Right ventricle myocardium superior (tissue), 1 donor: ENCODE data around the gene BCO2. TPM values are rescaled to one million over a fixed set of nuclear protein-coding genes. Genes with fewer than 3 reads are reported as not detected.

Source experiments
- ATAC-seq: fragments of 200-7000 bp; cut with Tn5 transposase; one replicate; pipeline ENCODE4 v1.9.1; 2020; ENCODE audit warnings: mild to moderate bottlenecking; ENCODE audit not compliant: poor library complexity
- DNase-seq: peaks from one replicate; pipeline ENCODE4 v3.0.0-alpha.2; 2020
- intact Hi-C: fragments of 100-400 bp; cut with DNase I; formaldehyde crosslinking; loops from one replicate; pipeline ENCODE4 v1.11.2; 2022
- total RNA-seq: library from RNA; stranded (reverse); fragmentation: NEBNext Ultra II Directional; extraction: Animal tissue kit (Norgen Biotek cat#: 25700); gene quantifications from one replicate; pipeline ENCODE4 v1.2.1, GENCODE V29; 2021
- donor health status: DM: no; HTN: yes; CAD: no; lungs with severe emphysema.

Gene BCO2
- total RNA-seq, 1 donor from 2014 or later: 151 TPM

DNA sequence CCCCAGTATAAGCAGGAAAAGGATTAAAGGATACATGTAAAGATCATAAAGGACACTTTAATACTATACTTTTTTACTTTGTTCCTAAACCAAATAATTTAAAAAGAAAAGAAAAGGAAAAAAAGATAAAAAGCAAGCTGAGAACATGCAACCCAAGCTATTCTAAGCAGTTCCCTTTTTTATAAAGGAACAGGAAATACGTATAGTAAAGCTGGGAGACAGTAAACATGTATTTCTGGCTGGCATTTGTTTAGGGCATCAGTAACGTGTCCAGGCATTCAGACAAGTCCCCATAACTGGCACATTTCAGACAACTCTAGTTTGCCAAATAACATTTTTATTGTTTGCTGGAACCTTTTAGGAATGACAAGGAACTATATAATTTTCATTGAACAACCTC lies 24.9 kb downstream of the BCO2 start:
- DNase-seq (no peak), ATAC-seq (no peak)
- intact Hi-C loops: no loop called here

DNA sequence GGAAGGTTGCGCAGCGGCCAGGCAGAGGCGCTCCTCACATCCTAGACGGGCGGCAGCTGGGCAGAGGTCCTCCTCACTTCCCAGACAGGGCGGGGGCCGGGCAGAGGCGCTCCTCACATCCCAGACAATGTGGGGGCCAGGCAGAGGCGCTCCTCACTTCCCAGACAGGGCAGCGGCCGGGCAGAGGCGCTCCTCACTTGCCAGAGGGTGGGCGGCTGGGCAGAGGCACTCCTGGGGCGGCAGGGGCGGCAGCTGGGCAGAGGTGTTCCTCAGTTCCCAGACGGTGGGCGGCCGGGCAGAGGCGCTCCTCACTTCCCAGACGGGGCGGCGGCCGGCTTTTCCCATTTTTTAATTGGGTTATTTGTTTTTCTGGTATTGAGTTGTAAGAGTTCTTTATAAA lies 30.8 kb downstream of the BCO2 start:
- intact Hi-C loops: no loop called here
- no peak for ATAC-seq
- no peak for DNase-seq

DNA sequence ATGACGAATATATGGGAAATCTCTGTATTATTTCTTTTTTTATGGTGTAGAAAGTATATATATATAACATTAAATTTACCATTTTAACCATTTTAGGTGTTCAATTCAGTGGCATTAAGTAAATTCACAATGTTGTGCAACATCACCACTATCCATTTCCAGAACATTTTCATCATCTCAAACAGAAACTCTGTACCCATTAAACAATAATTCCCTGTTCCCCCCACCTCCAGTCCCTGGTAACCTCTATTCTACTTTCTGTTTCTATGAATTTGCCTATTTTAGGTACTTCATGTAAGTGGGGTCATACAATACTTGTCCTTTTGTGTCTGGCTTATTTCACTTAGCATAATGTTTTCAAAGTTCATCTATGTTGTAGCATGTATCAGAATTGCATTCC lies 35.6 kb downstream of the BCO2 start:
- no peak for ATAC-seq
- intact Hi-C loops: no loop called here
- no peak for DNase-seq

DNA sequence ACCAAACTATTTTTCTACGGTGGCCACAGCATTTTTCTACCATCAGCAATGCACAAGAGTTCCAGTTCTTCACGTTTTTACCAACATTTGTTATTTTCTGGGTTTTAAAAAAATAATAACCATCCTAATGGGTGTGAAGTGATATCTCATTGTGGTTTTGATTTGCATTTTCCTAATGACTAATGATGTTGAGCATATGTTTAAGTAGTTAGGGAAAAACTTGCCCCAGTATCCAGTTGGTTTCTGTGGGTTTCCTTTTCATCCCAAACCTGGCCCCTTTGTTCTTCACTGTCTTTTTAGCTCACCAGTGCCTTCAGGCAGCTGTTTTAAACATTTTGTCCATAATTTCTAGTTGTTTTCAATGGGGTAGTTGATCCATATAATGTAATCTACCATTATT lies 36.2 kb downstream of the BCO2 start:
- intact Hi-C loops: no loop called here
- ATAC-seq (no peak), DNase-seq (no peak)

DNA sequence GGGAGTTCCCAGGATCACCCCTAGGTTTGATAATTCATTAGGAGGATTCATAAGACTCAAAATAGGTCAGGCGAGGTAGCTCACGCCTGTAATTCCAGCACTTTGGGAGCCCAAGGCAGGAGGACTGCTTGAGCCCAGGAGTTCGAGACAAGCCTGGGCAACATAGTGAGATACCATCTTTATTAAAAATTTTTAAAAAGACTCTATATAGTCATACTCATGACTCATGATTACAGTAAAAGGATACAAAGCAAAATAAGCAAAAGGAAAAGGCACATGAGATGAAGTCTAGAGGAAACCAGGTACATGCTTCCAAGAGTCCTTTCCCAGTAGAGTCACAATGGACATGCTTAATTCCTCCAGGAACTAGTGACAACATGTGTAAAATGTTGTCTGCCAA lies 37.0 kb downstream of the BCO2 start:
- DNase-seq (no peak), ATAC-seq (no peak)
- intact Hi-C loops: no loop called here

DNA sequence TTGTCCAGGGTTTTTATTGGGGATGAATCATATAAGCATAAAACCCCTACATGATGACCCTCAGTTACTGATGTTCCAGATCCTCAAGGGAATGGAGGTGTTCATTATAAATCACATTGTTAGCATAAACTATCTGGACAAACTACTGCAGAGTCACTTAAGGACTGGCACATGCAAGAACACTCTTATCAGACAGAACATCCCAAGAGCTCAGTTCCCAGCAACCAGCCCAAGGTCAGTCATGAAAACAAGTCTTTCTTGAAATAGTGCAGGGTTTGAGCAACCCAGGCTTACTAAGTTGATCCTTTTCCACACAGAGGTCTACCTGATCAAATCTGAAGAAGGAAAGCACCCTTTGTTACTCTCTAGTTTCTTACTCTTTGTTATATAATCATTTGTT lies 37.4 kb downstream of the BCO2 start:
- DNase-seq (no peak), ATAC-seq (peak; percentile 58)
- intact Hi-C loops: no loop called here

DNA sequence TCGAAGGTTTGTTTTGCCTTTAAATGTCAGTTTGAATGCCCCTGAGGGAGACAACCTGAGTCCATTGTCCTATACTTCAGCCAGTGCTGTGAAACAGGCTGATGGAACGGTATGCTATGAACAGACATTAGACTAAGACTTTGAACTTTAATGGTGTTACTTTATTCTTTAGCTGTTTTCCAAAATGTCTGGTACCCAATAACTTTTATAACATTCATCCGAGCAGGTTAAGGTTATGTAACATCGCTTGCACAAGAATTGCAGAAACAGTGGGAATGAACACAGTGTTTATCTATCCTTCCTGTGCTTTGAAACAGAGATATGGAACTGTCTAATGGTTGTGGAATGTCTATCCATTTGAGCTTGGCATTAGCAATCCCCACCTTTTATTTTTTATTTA lies 38.4 kb downstream of the BCO2 start:
- ATAC-seq: peak; percentile 33
- intact Hi-C loops: no loop called here
- no peak for DNase-seq

DNA sequence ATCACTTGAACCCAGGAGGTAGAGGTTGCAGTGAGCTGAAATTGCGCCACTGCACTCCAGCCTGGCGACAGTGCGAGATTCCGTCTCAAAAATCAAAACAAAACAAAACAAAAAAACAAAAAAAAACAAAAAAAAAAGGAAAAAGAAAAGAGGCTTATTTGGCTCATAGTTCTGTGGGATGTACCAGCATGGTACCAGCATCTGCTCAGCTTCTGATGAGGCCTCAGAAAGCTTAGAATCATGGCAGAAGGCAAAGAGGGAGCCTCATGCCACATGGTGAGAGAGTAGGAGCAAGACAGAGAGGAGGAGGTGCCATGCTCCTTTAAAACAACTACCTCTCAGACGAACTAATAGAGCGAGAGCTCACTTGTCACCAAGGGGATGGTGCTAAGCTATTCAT lies 40.3 kb downstream of the BCO2 start:
- DNase-seq (no peak), ATAC-seq (no peak)
- intact Hi-C loops: no loop called here

DNA sequence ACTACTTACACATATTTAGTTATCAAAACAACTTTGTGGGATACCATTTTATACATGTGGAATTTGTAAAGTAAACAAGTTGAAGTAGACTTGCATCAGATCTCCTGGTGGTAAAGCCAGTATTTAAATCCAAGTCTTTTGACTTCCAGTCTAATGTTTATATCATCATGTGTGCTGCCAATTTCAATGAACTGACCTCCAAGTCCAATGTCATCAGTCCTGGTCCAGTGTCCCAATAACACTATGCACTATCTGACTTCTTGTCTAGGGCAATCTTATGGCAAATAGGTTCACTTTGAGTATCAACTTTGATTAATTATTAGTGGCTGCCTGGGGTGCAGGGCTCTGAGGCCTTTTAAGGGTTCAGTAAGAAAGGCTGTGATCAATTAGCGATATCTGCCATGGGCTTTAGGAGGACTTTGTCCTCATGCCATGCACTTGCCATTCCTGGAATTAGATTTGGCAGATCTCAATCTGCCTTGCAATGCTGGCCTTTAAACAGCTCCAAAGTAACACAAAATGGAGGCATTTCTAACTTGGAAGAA lies 41.3 kb downstream of the BCO2 start:
- DNase-seq: no peak
- ATAC-seq: no peak
- intact Hi-C loops: no loop called here

DNA sequence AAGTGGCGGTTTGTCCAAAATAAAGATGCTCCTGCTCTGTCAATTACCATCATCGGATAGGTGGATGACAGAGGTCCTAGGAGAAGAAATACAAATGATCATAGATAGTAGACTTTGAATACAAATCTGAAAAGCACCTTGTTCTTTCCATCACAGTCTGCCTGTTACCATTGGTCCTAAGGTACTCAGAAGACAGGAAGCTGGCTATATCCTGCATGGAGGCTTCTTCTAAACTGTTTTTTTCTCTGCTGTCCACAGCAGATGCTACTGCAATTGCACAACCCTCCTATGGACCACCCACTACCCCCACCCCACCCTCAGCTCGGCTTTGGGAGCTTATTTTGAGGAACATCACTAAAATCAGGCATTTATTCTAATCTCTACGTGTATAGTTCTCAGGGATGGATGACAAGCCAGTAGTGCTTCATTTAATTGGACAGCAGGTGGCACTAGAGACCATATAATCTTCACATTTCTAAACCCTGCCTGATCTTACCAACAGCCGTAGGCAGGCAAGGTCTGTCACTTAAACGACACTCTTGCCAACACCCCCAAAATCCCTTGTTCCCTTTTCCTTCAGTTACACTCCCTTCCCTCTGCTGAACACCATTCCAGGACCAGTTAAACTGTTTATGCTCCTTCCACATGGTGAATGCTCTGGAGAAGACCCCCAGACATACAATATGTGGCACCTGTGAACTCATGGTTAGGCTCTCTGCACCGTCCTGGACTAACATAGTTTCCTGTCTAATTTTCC lies 44.3 kb downstream of the BCO2 start:
- peak; percentile 95 for ATAC-seq
- intact Hi-C loops: loop anchor here (2.0 to 10.0 kb wide), 2 partner anchors 61 to 1065 kb away; no protein-coding TSS in a partner anchor
- no peak for DNase-seq

DNA sequence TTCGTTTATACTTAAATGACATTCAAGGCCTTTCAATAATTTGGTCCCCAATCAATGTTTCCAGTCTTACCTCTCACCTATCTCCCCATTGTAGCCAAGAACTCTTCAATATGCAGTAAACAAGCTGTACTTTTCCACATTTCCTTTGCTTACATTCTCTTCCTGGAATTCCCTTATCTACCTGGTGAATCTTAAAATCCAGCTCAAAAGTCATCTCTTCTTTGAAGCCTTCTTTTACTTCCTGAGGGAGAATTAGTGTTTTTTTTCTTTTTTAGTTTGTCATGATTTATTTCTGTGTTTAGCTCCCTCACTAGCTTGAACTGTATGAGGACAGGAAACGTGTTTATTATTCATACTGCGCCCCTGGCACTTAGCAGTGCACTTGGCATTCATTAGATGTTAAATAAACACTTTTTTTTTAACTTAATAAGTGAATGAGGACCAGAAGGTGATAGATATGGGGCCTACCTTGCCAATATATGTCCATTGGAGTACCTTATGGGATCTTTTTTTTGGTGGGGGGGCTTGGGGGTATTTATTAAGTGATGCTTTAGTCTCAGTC lies 46.0 kb downstream of the BCO2 start:
- ATAC-seq: no peak
- intact Hi-C loops: loop anchor here (10.0 kb wide), 1 partner anchor 1063 kb away; no protein-coding TSS in a partner anchor
- DNase-seq: no peak

DNA sequence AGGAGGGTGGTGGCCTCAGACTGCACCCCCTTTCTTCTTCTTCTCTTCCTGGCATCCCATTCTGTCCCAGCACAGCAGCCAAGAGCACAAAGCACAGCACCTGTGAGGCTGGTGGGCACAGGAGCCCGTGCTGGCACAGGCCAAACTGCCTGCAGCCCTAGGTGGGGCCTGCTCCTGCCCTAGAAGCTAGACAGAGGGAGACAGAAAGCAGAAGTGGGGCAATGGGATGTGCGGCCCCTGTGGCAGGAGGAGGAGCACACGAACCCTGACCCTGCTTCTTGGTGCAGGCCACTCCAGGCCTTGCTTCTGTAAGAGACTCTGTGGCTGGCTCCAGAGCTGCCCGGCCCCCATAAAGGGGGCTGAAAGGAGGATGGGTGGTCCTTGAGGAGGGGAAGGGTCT lies 47.0 kb downstream of the BCO2 start:
- ATAC-seq (no peak), DNase-seq (no peak)
- intact Hi-C loops: loop anchor here (10.0 kb wide), 1 partner anchor 1062 kb away; no protein-coding TSS in a partner anchor

DNA sequence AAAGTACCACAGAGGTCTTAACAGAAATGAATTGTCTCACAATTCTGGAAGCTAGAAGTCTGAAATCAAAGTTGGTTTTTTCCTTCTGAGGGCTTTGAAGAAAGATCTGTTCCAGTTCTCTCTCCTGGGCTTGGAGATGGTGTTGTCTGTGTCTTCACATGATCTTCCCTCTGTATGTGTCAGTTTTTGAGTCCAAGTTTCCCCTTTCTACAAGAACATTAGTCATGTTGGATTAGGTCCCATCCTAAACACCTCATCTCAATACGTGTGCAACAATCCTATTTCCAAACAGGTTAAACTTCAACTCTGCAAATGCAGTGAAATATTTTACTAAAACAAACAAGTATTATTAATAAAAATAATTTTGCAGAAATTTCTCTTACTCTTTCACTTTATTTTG lies 47.8 kb downstream of the BCO2 start:
- intact Hi-C loops: loop anchor here (10.0 kb wide), 1 partner anchor 1062 kb away; no protein-coding TSS in a partner anchor
- DNase-seq (no peak), ATAC-seq (no peak)

DNA sequence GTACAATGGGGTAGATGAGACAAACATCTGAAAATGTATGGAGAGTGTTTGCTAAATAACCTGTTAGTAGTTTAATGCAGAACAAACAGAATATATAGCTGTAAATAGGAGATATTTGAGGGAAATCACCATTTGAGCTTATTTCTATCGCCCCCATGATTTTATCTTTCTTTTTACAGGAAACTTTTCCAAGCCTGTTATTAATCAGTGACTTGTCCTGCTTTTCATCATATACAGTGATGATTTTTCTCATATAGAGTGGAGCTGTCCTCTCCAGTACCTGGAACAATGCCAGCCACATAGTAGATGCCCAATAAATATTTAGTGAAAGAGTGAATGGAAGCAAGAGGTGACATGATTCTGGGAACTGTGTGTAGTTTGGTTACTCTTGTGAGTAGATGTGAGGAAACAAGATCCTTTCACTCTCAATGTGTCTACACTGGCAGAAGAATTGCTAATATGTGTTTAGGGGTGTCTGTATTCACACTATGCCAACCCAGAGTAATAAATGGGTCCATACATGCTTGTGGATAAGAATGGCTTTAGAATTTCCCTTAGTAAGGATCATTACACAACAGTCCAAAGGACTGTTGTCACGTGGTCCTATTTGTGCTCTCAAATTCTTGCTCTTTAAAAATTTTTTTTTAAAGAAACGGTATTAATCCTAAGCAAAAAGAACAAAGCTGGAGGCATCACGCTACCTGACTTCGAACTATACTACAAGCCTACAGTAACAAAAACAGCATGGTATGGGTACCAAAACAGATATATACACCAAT lies 48.6 kb downstream of the BCO2 start:
- no peak for DNase-seq
- intact Hi-C loops: loop anchor here (10.0 kb wide), 1 partner anchor 1061 kb away; no protein-coding TSS in a partner anchor
- ATAC-seq: no peak

DNA sequence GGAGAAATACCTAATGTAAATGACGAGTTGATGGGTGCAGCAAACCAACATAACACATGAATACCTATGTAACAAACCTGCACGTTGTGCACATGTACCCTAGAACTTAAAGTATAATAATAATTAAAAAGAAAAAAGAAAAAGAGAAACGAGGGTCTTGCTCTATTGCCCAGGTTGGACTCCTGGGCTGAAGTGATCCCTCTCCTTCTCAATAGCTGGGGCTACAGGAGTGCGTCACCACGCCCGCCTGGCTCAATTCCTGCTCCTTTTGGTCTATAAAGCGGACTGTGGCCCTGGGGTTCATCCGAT lies 50.4 kb downstream of the BCO2 start:
- peak; percentile 76 for DNase-seq
- intact Hi-C loops: loop anchor here (10.0 kb wide), 1 partner anchor 1059 kb away; no protein-coding TSS in a partner anchor
- ATAC-seq: no peak

DNA sequence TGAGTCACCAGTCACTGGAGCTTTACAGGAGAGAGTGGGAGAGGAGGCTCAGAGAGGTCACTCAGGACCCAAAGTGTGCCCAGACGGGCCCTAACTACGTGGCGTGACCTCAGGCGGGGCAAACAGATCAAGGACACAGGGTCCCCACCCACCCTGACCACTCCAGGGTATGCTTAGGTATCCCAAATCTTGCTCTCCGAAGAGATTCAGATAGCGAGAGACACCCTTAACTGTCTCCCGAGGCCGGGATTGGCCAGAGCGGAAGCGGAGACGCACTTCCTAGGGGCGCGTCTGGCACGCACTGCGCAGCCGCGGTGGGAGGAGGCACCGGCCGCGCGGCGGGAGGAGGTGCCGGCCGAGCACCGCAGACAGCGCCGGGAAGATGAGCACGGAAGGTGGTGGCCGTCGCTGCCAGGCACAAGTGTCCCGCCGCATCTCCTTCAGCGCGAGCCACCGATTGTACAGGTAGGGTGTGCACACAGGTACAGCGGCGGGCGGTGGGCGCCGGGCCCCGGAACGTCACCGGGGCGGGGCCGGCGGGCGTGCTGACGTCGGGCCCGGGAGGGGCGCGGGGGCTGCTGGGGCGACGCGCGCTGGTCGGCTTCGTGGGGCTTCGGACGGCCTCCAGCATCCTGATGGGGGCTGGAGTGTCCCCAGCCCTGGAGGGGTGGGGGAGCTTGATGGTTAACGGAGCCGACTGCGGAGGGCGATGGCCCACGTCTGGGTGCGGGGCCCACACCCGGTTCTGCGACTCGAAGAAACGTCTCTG lies 50.9 kb downstream of the BCO2 start, which contains the start of gene PTS:
Gene PTS, plus strand, starts transcription at position 367 of the 769 bp plus-strand sequence. Its CDS starts 16 bp downstream, at position 383.
- intact Hi-C loops: loop anchor here (10.0 kb wide), 1 partner anchor 1059 kb away; no protein-coding TSS in a partner anchor
- DNase-seq: peak; percentile 92
- peak; percentile 99 for ATAC-seq

DNA sequence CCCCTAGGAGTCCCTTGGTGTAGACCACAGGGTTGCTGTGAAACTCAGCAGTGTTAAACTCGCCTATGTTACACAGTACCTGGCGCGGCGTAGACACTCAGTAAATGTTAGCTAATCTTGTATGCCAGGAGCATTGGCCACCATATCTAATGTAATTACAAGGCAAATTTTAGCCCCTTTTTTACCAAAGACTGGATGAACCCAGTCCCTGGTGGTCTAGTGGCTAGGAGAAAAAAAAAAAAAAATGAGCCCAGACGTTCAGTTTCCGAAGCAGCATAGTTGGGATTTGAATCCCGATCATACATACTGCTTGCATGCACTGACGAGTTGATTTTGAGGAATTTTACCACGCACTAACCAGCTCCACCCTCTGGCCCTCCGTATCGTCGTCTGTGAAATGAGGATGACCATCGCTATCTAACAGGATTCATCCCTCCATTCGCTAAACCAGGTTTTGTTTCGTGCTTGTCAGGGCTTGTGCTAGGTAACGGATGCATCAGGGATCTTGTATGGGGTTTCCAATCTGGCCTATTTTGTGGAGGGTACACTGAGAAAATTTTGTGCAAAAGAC lies 51.6 kb downstream of the BCO2 start:
- ATAC-seq: peak; percentile 56
- intact Hi-C loops: loop anchor here (10.0 kb wide), 1 partner anchor 1058 kb away; no protein-coding TSS in a partner anchor
- DNase-seq: no peak

DNA sequence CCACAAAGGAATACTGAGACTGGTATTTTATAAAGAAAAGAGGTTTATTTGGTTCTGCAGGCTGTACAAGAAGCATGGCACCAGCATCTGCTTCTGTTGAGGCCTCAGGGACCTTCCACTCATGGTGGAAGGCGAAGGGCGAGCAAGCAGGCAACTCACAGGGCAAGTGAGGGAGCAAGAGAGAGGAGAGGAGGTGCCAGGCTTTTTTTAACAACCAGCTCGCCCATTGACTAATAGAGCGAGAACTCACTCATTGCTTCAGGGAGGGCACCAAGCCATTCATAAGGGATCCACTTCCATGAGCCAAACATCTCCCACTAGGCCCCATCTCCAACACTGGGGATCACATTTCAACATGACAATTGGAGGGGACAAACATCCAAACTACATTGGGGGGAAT lies 52.2 kb downstream of the BCO2 start:
- no peak for ATAC-seq
- no peak for DNase-seq

More for the DNA sequence above, 52.2 kb downstream of the BCO2 start:
- intact Hi-C loops: loop anchor here (10.0 kb wide), 1 partner anchor 1057 kb away; no protein-coding TSS in a partner anchor
